Right forelimb (tissue), 1 donor: Measurements from ENCODE around the gene MYOC.
"Not testable (repeated sequence)": the region's sequence is repeated elsewhere in the genome, so short reads cannot be mapped to it uniquely, and the experiment has no call there.

Experiments used
- DNase-seq: peaks from one replicate; pipeline ENCODE4 v3.0.0-alpha.2; 2018

The MYOC gene

GRCh38 chr1:171645553-171646248 lies 6.8 kb downstream of the MYOC start:
- peak; percentile 80 for DNase-seq

DNA sequence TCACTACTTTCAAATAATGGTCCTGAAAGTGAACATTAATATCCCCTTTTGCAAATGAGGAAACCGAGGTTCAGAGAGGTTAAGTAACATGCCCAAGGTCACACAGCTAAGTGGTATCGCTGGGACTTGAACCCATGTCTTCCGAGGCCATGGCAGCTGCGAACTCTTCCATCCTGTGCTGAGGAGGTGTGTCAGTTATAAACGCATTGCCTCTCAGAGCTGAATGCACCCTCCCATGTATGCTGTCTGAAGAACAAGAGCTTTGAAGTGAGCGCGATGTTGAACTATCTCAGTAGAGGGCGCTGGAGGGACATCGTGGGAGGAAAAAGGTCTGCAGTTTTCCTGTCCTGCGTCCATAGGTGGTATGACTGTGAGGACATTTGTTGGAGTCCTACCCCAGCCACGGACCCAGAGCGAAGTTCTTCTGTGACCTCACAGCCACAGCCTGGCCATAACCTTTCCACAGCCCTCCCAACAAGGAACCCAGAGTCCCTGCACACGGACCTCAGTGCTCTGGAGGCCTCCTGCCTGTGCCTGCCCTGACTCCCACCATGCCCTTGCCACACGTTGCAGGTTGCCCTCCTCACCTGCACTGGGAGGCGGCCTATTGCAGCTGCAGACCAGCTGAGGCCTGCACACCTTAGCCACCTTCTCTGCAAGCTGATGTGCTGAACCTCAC lies 7.5 kb downstream of the MYOC start:
- DNase-seq, result peak; percentile 83

GRCh38 chr1:171643156-171643555 lies 9.3 kb downstream of the MYOC start:
- DNase-seq, result no peak

DNA sequence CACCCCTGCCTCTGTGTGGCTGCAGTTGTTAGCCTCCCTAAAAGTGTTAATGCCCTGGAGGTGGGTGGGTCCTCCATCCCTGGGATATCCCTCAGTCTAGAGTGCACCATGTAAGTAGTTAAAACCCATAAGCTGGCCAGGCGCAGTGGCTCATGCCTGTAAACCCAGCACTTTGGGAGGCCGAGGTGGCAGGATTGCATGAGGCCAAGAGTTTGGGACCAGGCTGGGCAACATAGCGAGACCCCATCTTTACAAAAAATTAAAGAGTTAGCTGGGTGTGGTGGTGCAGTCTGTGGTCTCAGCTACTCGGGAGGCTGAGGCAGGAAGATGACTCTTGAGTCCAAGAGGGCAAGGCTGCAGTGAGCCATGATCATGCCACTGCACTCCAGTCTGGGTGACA lies 10.3 kb downstream of the MYOC start:
- no peak for DNase-seq

- no peak for DNase-seq
These were observed 11.2 kb downstream of the MYOC start for GRCh38 chr1:171641076-171641864.

GRCh38 chr1:171640225-171640624 lies 12.3 kb downstream of the MYOC start:
- no peak for DNase-seq

GRCh38 chr1:171637928-171638576 lies 14.4 kb downstream of the MYOC start:
- no peak for DNase-seq

GRCh38 chr1:171636141-171636540 lies 16.3 kb downstream of the MYOC start:
- DNase-seq, result no peak

GRCh38 chr1:171635661-171636060 lies 16.8 kb downstream of the MYOC start:
- DNase-seq, result no peak

GRCh38 chr1:171628225-171628624 lies 24.3 kb downstream of the MYOC start:
- DNase-seq, result no peak

DNA sequence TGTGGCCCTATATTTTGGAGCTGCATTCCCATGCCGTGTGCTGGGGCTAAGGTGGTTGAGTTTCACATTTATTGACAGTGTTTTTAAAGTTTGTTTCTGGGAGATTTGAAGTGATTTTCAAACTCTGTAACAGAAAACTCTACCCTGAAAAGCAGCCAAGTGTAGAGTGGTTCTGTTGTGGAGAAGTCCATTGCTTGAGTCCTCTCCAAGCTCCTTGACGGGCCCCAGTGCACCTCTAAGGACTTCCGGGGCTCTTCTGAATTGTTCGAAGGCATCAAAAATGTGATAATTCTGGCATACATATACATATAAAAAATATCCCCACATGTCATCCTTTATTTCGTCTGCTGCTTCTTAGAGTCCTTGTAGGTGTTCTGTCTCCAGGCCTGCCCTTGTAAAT lies 25.5 kb downstream of the MYOC start:
- no peak for DNase-seq

- DNase-seq, result no peak
These were observed 27.3 kb downstream of the MYOC start for GRCh38 chr1:171625225-171625624.

- DNase-seq, result no peak
These were observed 28.7 kb downstream of the MYOC start for GRCh38 chr1:171623651-171624331.

DNA sequence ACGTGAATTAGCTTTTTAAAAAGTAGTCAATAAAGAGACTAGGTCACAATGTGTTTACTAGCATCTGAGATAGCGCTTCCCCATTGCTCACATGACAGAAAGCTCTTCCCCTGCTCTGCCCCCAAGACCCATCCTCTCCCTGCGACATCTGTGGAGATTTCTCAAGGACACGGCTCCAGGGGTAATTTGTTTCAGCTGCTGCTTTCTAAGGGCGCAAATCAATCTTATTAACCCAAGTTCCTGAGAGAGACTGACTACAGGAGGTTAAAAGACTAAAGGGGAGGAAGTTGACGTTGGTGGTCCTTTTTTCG lies 30.4 kb downstream of the MYOC start, which contains the start of gene MYOCOS:
Gene MYOCOS (plus strand): TSS at position 92 of the 311 bp plus-strand sequence. CDS start 1,641 bp downstream, outside the sequence.
- no peak for DNase-seq

GRCh38 chr1:171616586-171616985 lies 35.9 kb downstream of the MYOC start:
- no peak for DNase-seq

DNA sequence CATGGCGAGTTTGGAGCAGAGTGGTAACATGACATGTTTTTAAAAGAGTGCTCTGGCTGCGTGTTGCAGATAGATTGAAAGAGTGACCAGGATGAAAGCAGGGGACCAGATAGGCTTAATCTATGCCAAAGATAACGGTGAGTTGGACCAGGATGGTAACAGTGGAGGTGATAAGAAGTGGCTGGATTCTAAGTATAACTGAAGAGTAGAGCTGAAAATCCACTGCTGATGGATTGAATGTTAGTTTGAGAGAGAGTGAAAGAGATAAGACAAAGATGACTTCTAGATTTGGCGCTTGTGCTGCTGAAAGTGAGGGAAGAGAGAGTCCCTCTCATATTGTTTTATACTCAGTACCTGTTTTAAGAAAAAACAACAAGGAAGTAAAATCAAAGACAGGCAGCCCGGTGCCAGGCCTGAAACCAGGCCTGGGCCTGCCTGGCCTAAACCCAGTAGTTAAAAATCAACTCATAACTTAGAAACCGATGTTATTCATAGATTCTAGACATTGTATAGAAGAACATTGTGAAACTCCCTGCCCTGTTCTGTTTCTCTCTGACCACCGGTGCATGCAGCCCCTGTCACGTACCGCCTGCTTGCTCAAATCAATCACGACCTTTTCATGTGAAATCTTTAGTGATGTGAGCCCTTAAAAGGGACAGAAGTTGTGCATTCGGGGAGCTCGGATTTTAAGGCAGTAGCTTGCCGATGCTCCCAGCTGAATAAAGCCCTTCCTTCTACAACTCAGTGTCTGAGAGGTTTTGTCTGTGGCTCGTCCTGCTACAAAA lies 37.2 kb downstream of the MYOC start:
- not testable (repeated sequence) for DNase-seq

GRCh38 chr1:171613282-171613681 lies 39.2 kb downstream of the MYOC start:
- no peak for DNase-seq

DNA sequence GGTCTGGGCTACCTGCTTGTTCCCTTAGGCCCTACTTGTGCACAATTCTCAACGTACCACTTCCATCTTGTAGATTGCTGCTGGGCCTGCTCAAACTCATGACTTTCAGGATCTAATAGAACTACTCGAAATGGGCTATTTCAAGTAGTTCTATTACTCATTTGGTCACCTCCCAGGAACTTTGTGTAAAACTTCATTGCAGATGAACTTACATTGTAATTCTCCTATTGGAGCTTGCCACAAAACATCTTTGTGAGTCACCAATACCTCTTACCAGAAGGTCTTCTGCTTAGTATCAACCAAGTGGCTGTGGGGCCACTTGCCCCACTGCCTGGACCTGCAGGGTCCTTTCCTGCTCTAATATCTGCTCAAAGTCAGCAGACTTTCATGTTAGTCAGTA lies 41.2 kb downstream of the MYOC start:
- DNase-seq, result no peak

- DNase-seq, result no peak
These were observed 42.1 kb downstream of the MYOC start for GRCh38 chr1:171610385-171610784.

DNA sequence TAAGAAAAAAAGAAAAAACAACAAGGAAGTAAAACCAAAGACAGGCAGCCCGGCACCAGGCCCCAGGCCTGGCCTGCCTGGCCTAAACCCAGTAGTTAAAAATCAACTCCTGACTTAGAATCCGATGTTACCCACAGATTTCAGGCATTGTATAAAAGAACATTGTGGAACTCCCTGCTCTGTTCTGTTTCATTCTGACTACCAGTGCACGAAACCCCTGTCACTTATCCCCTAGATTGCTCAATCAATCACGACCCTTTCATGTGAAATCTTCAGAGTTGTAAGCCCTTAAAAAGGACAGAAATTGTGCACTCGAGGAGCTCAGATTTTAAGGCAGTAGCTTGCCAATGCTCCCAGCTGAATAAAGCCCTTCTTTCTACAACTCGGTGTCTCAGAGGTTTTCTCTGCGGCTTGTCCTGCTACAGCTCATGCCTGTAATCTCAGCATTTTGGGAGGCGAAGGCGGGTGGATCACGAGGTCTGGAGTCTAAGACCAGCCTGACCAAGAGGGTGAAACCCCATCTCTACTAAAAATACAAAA lies 46.0 kb downstream of the MYOC start:
- no peak for DNase-seq

DNA sequence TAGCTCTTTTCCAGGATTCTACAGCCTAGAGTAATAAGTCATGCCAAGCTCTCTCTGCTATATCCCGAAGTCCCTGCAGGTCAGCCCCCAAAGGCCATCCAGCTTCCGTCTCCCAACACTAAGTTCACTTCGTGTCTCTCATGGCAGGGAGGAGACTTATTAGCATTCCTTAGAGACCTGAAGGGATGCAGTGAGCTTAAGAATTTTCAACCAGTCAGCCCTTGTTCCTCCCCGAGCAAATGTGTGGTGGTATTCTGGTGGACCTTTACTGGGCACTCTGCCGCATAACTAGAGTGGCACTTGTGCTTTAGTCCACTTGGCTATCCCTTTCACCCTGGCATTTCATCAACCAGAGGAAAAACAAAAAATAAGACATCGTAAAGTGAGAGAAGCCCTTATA lies 49.4 kb downstream of the MYOC start:
- DNase-seq, result not testable (repeated sequence)

GRCh38 chr1:171600862-171601261 lies 51.6 kb downstream of the MYOC start:
- DNase-seq, result no peak
